HepG2 (cell line): ENCODE measurements around the gene PHRF1. TPM values are rescaled to one million over a fixed set of nuclear protein-coding genes. Genes with fewer than 3 reads are reported as not detected.
A peak's percentile ranks its signal among the peaks of the same experiment; 100 is the strongest.

ENCODE experiments used
- AGO2 ChIP-seq: fragments of 200-400 bp; formaldehyde crosslinking; optimal IDR thresholded peaks from 2 replicates; pipeline ENCODE3; 2017; ENCODE audit warnings: mild to moderate bottlenecking, low read depth, low read length, moderate library complexity
- AKAP8 ChIP-seq: sonication (generic); formaldehyde crosslinking; IDR thresholded peaks from 2 replicates; pipeline ENCODE4 v1.5.1; 2020; ENCODE audit warnings: mild to moderate bottlenecking, missing genetic modification reagents
- CBX5 ChIP-seq: sonication (generic); formaldehyde crosslinking; IDR thresholded peaks from 2 replicates; pipeline ENCODE4 v1.4.0; 2020; ENCODE audit warnings: missing genetic modification reagents, borderline replicate concordance
- MATR3 ChIP-seq: sonication (generic); formaldehyde crosslinking; IDR thresholded peaks from 2 replicates; pipeline ENCODE4 v1.4.0; 2020; ENCODE audit warnings: missing genetic modification reagents
- MAZ ChIP-seq, 2 experiments: sonication (generic) in 1 of 2; formaldehyde crosslinking in 1 of 2; IDR thresholded peaks; 2 replicates each; pipeline versions ENCODE4 v1.5.0 to v1.6.1; 2012 to 2020; ENCODE audit warnings: low read depth in 2 of 2, mild to moderate bottlenecking in 2 of 2, borderline replicate concordance in 1 of 2, improper control_type of control experiment in 1 of 2, low read length in 1 of 2, missing genetic modification reagents in 1 of 2, moderate library complexity in 1 of 2
- MXD4 ChIP-seq: IDR thresholded peaks from 2 replicates; pipeline ENCODE4 v1.6.1; 2016; ENCODE audit warnings: mild to moderate bottlenecking, missing biosample characterization, missing genetic modification reagents
- PHF20 ChIP-seq: sonication (generic); formaldehyde crosslinking; IDR thresholded peaks from 2 replicates; pipeline ENCODE4 v1.5.0; 2020; ENCODE audit warnings: mild to moderate bottlenecking, missing genetic modification reagents
- SP5 ChIP-seq: IDR thresholded peaks from 2 replicates; pipeline ENCODE4 v1.6.1; 2016; ENCODE audit warnings: low read depth, borderline replicate concordance
- SRSF1 ChIP-seq: fragments of 200-400 bp; formaldehyde crosslinking; optimal IDR thresholded peaks from 2 replicates; pipeline ENCODE3; 2017; ENCODE audit warnings: mild to moderate bottlenecking, low read depth, low read length, moderate library complexity
- ZNF17 ChIP-seq: sonication (generic); formaldehyde crosslinking; IDR thresholded peaks from 2 replicates; pipeline ENCODE4 v1.5.0; 2020; ENCODE audit warnings: mild to moderate bottlenecking, missing genetic modification reagents
- ZNF205 ChIP-seq: IDR thresholded peaks from 2 replicates; pipeline ENCODE4 v1.6.1; 2018; ENCODE audit warnings: missing biosample characterization, missing genetic modification reagents
- ZNF263 ChIP-seq: sonication (generic); formaldehyde crosslinking; IDR thresholded peaks from 2 replicates; pipeline ENCODE4 v1.4.0; 2020; ENCODE audit warnings: missing genetic modification reagents
- ZNF446 ChIP-seq: sonication (generic); formaldehyde crosslinking; IDR thresholded peaks from 2 replicates; pipeline ENCODE4 v1.5.0; 2020; ENCODE audit warnings: mild to moderate bottlenecking, missing genetic modification reagents
- ZNF652 ChIP-seq: IDR thresholded peaks from 2 replicates; pipeline ENCODE4 v1.6.1; 2016; ENCODE audit warnings: low read depth, borderline replicate concordance
- ZSCAN21 ChIP-seq: sonication (generic); formaldehyde crosslinking; IDR thresholded peaks from 2 replicates; pipeline ENCODE4 v1.8.0; 2022; ENCODE audit warnings: mild to moderate bottlenecking, missing genetic modification reagents, moderate library complexity, borderline replicate concordance
- polyA plus RNA-seq, 8 experiments: library from polyadenylated mRNA; depleted of rRNA in 3 of 8; stranded (reverse) in 7 of 8; unstranded in 1 of 8; fragments of >200 nt; fragmentation: Illumina TruSeq in 4 of 8; extraction: Trizol in 4 of 8; gene quantifications; 2 replicates each; pipeline versions ENCODE4 v1.2.1 to v1.2.3, GENCODE V29; 2011 to 2016; ENCODE audit warnings: low read depth in 4 of 8, missing spikeins in 1 of 8, mixed read lengths in 1 of 8; ENCODE audit not compliant: insufficient read depth in 1 of 8
- total RNA-seq, 5 experiments: library from RNA; depleted of rRNA; stranded (reverse); fragments of >200 nt; fragmentation: Illumina TruSeq; extraction: Trizol; gene quantifications; 2 replicates each; pipeline ENCODE4 v1.2.3, GENCODE V29; 2016; ENCODE audit warnings: low read depth in 1 of 5
- TF ChIP-seq, protein P1 (sequence below): sonication (generic); formaldehyde crosslinking; IDR thresholded peaks from 2 replicates; pipeline ENCODE4 v1.4.0; 2020; ENCODE audit warnings: low read depth, missing genetic modification reagents
- TF ChIP-seq, protein P2 (sequence below): IDR thresholded peaks from 2 replicates; pipeline ENCODE4 v1.6.1; 2016; ENCODE audit warnings: low read depth
- TF ChIP-seq, protein P3 (sequence below): sonication (generic); formaldehyde crosslinking; IDR thresholded peaks from 2 replicates; pipeline ENCODE4 v1.9.0; 2022; ENCODE audit warnings: missing genetic modification reagents, mild to moderate bottlenecking, borderline replicate concordance
- TF ChIP-seq, protein P4 (sequence below): sonication (generic); formaldehyde crosslinking; conservative IDR thresholded peaks from 2 replicates; pipeline ENCODE4 v1.4.0; 2020; ENCODE audit warnings: missing genetic modification reagents
- TF ChIP-seq, protein P5 (sequence below): sonication (generic); formaldehyde crosslinking; IDR thresholded peaks from 2 replicates; pipeline ENCODE4 v1.4.0; 2020; ENCODE audit warnings: mild to moderate bottlenecking, missing genetic modification reagents

The PHRF1 gene
- total and polyA plus RNA-seq, 2 of the 13 experiments (the other 11 are each of a cell fraction or from before 2014, with no cell fraction given): 8.2 to 16.7 TPM

DNA sequence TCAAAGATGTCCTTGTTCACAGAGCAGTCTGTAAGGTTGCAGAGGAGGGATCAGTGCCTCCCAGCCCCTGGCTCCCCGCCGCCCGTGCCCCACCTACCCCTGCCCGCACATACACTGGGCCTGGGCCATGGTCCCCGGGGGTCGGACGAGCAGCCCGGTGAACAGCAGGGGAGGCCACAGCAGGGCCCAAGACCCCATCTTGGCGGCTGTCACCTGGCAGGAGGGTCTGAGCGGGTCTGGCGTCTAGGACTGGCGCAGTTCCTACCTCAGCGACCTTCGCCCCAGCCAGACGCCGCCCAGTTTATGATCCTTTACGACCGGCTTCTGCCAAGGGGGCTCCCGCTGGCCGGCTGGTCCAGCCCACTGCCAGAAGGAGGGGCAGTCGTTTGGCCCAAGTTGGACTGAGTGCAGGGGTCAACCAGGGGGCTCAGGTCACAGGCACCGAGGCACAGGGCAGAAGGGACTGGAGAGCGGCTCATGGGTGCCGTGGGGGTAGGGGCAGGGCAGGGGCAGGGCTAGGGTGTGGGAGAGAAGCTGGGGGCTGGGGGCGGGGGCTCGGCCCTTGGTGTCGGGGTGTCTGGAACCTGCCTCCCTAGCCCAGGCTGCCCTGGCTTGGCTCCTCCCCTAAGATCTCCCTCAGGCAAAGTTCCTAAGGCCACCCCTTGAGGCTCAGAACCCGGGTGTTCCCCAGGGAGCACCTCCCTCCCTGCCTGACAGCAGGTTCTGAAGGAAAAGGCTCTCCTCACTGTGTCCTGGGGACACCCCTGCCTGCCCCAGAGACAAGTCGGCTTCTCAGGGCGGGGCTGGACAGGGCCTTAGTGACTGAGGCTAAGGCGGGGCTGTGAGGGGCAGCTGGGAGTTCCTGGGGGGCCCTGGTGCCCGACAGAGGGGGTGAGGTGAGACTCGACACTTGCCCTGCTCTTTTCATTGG is 48.7 kb downstream of the PHRF1 start, which contains the start of gene CDHR5 (continued):
- TF ChIP-seq, protein P1, sequence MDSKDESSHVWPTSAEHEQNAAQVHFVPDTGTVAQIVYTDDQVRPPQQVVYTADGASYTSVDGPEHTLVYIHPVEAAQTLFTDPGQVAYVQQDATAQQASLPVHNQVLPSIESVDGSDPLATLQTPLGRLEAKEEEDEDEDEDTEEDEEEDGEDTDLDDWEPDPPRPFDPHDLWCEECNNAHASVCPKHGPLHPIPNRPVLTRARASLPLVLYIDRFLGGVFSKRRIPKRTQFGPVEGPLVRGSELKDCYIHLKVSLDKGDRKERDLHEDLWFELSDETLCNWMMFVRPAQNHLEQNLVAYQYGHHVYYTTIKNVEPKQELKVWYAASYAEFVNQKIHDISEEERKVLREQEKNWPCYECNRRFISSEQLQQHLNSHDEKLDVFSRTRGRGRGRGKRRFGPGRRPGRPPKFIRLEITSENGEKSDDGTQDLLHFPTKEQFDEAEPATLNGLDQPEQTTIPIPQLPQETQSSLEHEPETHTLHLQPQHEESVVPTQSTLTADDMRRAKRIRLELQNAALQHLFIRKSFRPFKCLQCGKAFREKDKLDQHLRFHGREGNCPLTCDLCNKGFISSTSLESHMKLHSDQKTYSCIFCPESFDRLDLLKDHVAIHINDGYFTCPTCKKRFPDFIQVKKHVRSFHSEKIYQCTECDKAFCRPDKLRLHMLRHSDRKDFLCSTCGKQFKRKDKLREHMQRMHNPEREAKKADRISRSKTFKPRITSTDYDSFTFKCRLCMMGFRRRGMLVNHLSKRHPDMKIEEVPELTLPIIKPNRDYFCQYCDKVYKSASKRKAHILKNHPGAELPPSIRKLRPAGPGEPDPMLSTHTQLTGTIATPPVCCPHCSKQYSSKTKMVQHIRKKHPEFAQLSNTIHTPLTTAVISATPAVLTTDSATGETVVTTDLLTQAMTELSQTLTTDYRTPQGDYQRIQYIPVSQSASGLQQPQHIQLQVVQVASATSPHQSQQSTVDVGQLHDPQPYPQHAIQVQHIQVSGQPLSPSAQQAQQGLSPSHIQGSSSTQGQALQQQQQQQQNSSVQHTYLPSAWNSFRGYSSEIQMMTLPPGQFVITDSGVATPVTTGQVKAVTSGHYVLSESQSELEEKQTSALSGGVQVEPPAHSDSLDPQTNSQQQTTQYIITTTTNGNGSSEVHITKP: 0 out of 2 replicates have a peak, but pooled peaks have one; percentile 30
- TF ChIP-seq, protein P2, sequence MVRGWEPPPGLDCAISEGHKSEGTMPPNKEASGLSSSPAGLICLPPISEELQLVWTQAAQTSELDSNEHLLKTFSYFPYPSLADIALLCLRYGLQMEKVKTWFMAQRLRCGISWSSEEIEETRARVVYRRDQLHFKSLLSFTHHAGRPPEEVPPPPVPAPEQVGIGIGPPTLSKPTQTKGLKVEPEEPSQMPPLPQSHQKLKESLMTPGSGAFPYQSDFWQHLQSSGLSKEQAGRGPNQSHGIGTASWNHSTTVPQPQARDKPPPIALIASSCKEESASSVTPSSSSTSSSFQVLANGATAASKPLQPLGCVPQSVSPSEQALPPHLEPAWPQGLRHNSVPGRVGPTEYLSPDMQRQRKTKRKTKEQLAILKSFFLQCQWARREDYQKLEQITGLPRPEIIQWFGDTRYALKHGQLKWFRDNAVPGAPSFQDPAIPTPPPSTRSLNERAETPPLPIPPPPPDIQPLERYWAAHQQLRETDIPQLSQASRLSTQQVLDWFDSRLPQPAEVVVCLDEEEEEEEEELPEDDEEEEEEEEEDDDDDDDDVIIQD (CRISPR knock-in tag): no peak
- TF ChIP-seq SP5 (CRISPR knock-in tag) (peak; percentile 13; the same call in 1 of the 2 replicates), ZNF205 (CRISPR knock-in tag) (no peak), ZNF446 (CRISPR knock-in tag) (no peak), ZNF17 (CRISPR knock-in tag) (no peak), ZSCAN21 (CRISPR knock-in tag) (0 out of 2 replicates have a peak, but pooled peaks have one; percentile 61), PHF20 (CRISPR knock-in tag) (no peak), ZNF652 (no peak), SRSF1 (peak; percentile 27), ZNF263 (CRISPR knock-in tag) (peak; percentile 88), CBX5 (CRISPR knock-in tag) (no peak), MXD4 (CRISPR knock-in tag) (no peak), AGO2 (peak; percentile 86), MATR3 (no peak), AKAP8 (peak; percentile 99), MAZ (IDR thresholded peaks at IDR 0.05; ENCODE audit: borderline replicate concordance, low read depth, low read length) (no peak), MAZ (CRISPR knock-in tag; IDR thresholded peaks at IDR 0.05; ENCODE audit: low read depth) (0 out of 2 replicates have a peak, but pooled peaks have one; percentile 38)
- TF ChIP-seq, protein P3, sequence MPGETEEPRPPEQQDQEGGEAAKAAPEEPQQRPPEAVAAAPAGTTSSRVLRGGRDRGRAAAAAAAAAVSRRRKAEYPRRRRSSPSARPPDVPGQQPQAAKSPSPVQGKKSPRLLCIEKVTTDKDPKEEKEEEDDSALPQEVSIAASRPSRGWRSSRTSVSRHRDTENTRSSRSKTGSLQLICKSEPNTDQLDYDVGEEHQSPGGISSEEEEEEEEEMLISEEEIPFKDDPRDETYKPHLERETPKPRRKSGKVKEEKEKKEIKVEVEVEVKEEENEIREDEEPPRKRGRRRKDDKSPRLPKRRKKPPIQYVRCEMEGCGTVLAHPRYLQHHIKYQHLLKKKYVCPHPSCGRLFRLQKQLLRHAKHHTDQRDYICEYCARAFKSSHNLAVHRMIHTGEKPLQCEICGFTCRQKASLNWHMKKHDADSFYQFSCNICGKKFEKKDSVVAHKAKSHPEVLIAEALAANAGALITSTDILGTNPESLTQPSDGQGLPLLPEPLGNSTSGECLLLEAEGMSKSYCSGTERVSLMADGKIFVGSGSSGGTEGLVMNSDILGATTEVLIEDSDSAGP: peak; percentile 15; the same call in 1 of the 2 replicates
- TF ChIP-seq, protein P4, sequence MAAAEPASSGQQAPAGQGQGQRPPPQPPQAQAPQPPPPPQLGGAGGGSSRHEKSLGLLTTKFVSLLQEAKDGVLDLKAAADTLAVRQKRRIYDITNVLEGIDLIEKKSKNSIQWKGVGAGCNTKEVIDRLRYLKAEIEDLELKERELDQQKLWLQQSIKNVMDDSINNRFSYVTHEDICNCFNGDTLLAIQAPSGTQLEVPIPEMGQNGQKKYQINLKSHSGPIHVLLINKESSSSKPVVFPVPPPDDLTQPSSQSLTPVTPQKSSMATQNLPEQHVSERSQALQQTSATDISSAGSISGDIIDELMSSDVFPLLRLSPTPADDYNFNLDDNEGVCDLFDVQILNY (CRISPR knock-in tag): no peak
- TF ChIP-seq, protein P5, sequence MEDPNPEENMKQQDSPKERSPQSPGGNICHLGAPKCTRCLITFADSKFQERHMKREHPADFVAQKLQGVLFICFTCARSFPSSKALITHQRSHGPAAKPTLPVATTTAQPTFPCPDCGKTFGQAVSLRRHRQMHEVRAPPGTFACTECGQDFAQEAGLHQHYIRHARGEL (CRISPR knock-in tag): no peak
